OCI-LY1 (cell line): Measurements from ENCODE around the gene TKFC.

ENCODE experiments used
- H2AFZ ChIP-seq: fragments of 200-600 bp; sonication (generic), shearing (Covaris generic); 2 replicates; pipeline ENCODE4 v1.6.0; 2014; ENCODE audit warnings: antibody characterized with exemption, mild to moderate bottlenecking, low read length
- H3F3A ChIP-seq: fragments of 200-600 bp; sonication (generic), shearing (Covaris generic); 2 replicates; pipeline ENCODE4 v1.6.0; 2014; ENCODE audit warnings: mild to moderate bottlenecking, antibody characterized with exemption, low read length, moderate library complexity; ENCODE audit not compliant: insufficient read depth
- H3K27ac ChIP-seq: fragments of 200-600 bp; sonication (generic); 2 replicates; pipeline ENCODE4 v1.5.1; 2014; ENCODE audit warnings: low read length, mixed run types, mild to moderate bottlenecking, low read depth; ENCODE audit not compliant: poor library complexity, severe bottlenecking
- H3K27me3 ChIP-seq: fragments of 200-600 bp; sonication (generic); 2 replicates; pipeline ENCODE4 v1.6.0; 2014; ENCODE audit warnings: antibody characterized with exemption, mild to moderate bottlenecking, low read length, moderate library complexity; ENCODE audit not compliant: insufficient read depth
- H3K36me3 ChIP-seq: fragments of 200-600 bp; sonication (generic); 2 replicates; pipeline ENCODE4 v1.6.1; 2014; ENCODE audit warnings: mild to moderate bottlenecking, antibody characterized with exemption, low read length, moderate library complexity, mixed read lengths; ENCODE audit not compliant: insufficient read depth
- H3K4me1 ChIP-seq: fragments of 200-600 bp; sonication (generic); 2 replicates; pipeline ENCODE4 v1.5.1; 2014; ENCODE audit warnings: mild to moderate bottlenecking, low read length, moderate library complexity; ENCODE audit not compliant: insufficient read depth, severe bottlenecking
- H3K4me2 ChIP-seq: fragments of 200-600 bp; sonication (generic), shearing (Covaris generic); 2 replicates; pipeline ENCODE4 v1.6.1; 2014; ENCODE audit warnings: low read length
- H3K4me3 ChIP-seq: fragments of 200-600 bp; sonication (generic); 2 replicates; pipeline ENCODE4 v1.5.1; 2014; ENCODE audit warnings: low read length, low read depth, mild to moderate bottlenecking, mixed read lengths; ENCODE audit not compliant: poor library complexity, severe bottlenecking
- H3K79me2 ChIP-seq: fragments of 200-600 bp; shearing (Covaris generic); 2 replicates; pipeline ENCODE4 v1.6.1; 2016; ENCODE audit warnings: mixed run types, low read length, mixed read lengths; ENCODE audit not compliant: insufficient read depth
- H3K9ac ChIP-seq: fragments of 200-600 bp; sonication (generic), shearing (Covaris generic); 2 replicates; pipeline ENCODE4 v1.6.1; 2014; ENCODE audit warnings: mild to moderate bottlenecking, low read length, mixed read lengths
- H3K9me2 ChIP-seq: fragments of 200-600 bp; sonication (generic), shearing (Covaris generic); 2 replicates; pipeline ENCODE4 v1.6.1; 2014; ENCODE audit warnings: low read depth, mild to moderate bottlenecking, low read length, mixed read lengths
- H3K9me3 ChIP-seq: fragments of 200-600 bp; shearing (Covaris generic); 2 replicates; pipeline ENCODE4 v1.6.1; 2014; ENCODE audit warnings: low read length, mixed read lengths
- H4K20me1 ChIP-seq: fragments of 200-600 bp; sonication (generic), shearing (Covaris generic); 2 replicates; pipeline ENCODE4 v1.6.0; 2016; ENCODE audit warnings: mild to moderate bottlenecking, low read length; ENCODE audit not compliant: insufficient read depth
- EZH2 ChIP-seq: fragments of 200-600 bp; sonication (generic), shearing (Covaris generic); IDR thresholded peaks from 2 replicates; pipeline ENCODE4 v1.8.0; 2017; ENCODE audit warnings: borderline replicate concordance, mixed run types, mild to moderate bottlenecking, antibody characterized with exemption, low read length, moderate library complexity, mixed read lengths
- TF ChIP-seq, protein P1 (sequence below): fragments of 200-600 bp; sonication (generic), shearing (Covaris generic); IDR thresholded peaks from 2 replicates; pipeline ENCODE4 v1.5.1; 2017; ENCODE audit warnings: mild to moderate bottlenecking, antibody characterized with exemption, low read length, moderate library complexity, mixed read lengths

The TKFC gene

GRCh38 chr11:61327669-61328071 lies 5.4 kb upstream of the TKFC start:
- no peaks in the 10 kb centered on the region for H3K27me3 ChIP-seq
- no peaks in the 10 kb centered on the region for H3K9me3 ChIP-seq
- no peak overlapping the region for H3K27ac ChIP-seq
- H3K79me2 ChIP-seq: peaks cover 43% of the 10 kb centered on the region
- peaks cover 83% of the 10 kb centered on the region for H3K36me3 ChIP-seq
- H3K4me2 ChIP-seq: no peak overlapping the region
- H3F3A ChIP-seq: no peaks in the 10 kb centered on the region
- no peaks in the 10 kb centered on the region for H4K20me1 ChIP-seq
- no peak overlapping the region for H3K4me3 ChIP-seq
- H3K9ac ChIP-seq: no peak overlapping the region
- H2AFZ ChIP-seq: no peak overlapping the region
- peaks cover 18% of the 10 kb centered on the region for H3K4me1 ChIP-seq
- TF ChIP-seq EZH2: no peak
- TF ChIP-seq, protein P1, sequence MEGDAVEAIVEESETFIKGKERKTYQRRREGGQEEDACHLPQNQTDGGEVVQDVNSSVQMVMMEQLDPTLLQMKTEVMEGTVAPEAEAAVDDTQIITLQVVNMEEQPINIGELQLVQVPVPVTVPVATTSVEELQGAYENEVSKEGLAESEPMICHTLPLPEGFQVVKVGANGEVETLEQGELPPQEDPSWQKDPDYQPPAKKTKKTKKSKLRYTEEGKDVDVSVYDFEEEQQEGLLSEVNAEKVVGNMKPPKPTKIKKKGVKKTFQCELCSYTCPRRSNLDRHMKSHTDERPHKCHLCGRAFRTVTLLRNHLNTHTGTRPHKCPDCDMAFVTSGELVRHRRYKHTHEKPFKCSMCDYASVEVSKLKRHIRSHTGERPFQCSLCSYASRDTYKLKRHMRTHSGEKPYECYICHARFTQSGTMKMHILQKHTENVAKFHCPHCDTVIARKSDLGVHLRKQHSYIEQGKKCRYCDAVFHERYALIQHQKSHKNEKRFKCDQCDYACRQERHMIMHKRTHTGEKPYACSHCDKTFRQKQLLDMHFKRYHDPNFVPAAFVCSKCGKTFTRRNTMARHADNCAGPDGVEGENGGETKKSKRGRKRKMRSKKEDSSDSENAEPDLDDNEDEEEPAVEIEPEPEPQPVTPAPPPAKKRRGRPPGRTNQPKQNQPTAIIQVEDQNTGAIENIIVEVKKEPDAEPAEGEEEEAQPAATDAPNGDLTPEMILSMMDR: no peak
- H3K9me2 ChIP-seq: no peaks in the 10 kb centered on the region

DNA sequence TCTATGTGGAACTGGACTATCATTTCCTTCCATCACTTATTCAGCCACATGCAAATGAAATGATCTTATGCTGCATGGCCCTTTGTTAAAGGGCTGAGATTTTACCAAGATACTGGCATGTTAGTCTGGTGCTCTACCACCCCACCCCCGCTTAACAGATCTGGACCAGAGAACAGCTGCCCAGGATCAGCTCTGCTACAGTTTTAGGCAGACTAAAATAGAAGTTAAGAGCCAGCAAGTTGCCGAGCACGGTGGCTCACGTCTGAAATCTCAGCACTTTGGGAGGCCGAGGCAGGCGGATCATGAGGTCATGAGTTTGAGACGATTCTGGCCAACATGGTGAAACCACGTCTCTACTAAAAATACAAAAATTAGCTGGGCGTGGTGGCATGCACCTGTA lies 4.7 kb upstream of the TKFC start:
- Histone ChIP-seq H3K9me2 (no peaks in the 10 kb centered on the region), H3K4me2 (no peak overlapping the region), H3K79me2 (peaks cover 45% of the 10 kb centered on the region), H2AFZ (no peak overlapping the region), H3K27me3 (no peaks in the 10 kb centered on the region), H3K4me3 (no peak overlapping the region), H3K9me3 (no peaks in the 10 kb centered on the region), H3K9ac (no peak overlapping the region), H3K36me3 (peaks cover 76% of the 10 kb centered on the region), H3K27ac (no peak overlapping the region), H4K20me1 (no peaks in the 10 kb centered on the region), H3K4me1 (peaks cover 19% of the 10 kb centered on the region), H3F3A (no peaks in the 10 kb centered on the region)
- TF ChIP-seq, protein P1: no peak
- TF ChIP-seq EZH2: no peak

- no peak overlapping the region for H2AFZ ChIP-seq
- H3K36me3 ChIP-seq: peaks cover 61% of the 10 kb centered on the region; the same call in 1 of the 2 replicates
- H3K4me1 ChIP-seq: peaks cover 34% of the 10 kb centered on the region
- H3F3A ChIP-seq: no peaks in the 10 kb centered on the region
- no peak overlapping the region for H3K27ac ChIP-seq
- no peak overlapping the region for H3K4me3 ChIP-seq
- no peak overlapping the region for H3K4me2 ChIP-seq
- no peaks in the 10 kb centered on the region for H3K9me3 ChIP-seq
- TF ChIP-seq, protein P1: no peak
- TF ChIP-seq EZH2: no peak
- no peaks in the 10 kb centered on the region for H3K27me3 ChIP-seq
- H3K9me2 ChIP-seq: no peaks in the 10 kb centered on the region
- H3K9ac ChIP-seq: no peak overlapping the region
- H4K20me1 ChIP-seq: no peaks in the 10 kb centered on the region
- peaks cover 45% of the 10 kb centered on the region for H3K79me2 ChIP-seq
Observed at GRCh38 chr11:61329871-61330270, 3.2 kb upstream of the TKFC start.
